ENCODE results near the gene CCDC69.

CCDC69 gene

DNA sequence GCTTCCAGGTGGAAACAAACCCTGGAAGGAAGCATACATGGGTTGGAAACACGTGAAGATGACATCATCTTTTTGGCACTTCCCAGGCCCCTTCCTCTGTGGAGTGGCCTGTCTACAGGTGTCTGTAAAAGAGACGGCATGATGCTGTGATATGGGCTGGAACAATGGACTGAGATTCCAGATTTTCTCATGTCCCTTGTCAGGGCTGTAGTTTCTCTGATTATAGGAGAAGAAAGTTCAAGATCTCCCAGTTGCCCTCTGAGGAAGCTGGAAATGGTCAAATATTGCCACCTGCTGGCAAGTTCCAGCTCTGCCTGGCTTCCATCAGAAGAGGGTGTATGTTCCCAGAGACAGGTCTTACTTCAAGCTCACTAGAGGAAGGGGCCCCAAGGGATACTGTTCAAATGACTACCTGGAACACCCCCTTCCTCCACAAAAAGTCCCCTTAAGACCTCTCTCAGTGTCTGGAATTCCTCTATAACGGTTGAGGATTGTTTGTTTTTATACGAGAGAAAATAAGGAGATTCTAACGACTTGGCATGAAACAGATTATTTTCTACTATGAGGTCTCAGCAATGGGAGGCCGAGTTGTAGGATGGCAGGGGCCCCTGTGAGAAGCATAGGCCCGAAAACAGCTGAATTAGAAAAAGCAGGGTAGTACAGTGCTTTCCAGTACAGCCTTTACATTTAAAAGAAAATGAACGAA, 59.1 kb downstream of the CCDC69 start:
- DNase-seq (ENCODE audit: low read depth in 3 of 3) = peak; percentile 57 to 77 (median 70)

- DNase-seq (ENCODE audit: low read depth in 3 of 3) = no peak
Measured at GRCh38 chr5:151162776-151163175, 61.1 kb downstream of the CCDC69 start.

GRCh38 chr5:151159649-151160373, 64.1 kb downstream of the CCDC69 start:
- DNase-seq (ENCODE audit: low read depth in 3 of 3) = no peak

- DNase-seq (ENCODE audit: low read depth in 3 of 3) = no peak
Measured at GRCh38 chr5:151158287-151158661, 65.6 kb downstream of the CCDC69 start.

- peak; percentile 36 to 71 (median 48) for DNase-seq (ENCODE audit: low read depth in 3 of 3)
Measured at GRCh38 chr5:151157426-151158286, 66.2 kb downstream of the CCDC69 start, which contains the start of gene ANXA6. Gene ANXA6 (minus strand): TSS chr5:151157779. CDS start chr5:151147901, 9,878 bp downstream.

GRCh38 chr5:151156507-151157420, 67.1 kb downstream of the CCDC69 start:
- DNase-seq (ENCODE audit: low read depth in 3 of 3) = no peak

- DNase-seq (ENCODE audit: low read depth in 3 of 3) = no peak
Measured at GRCh38 chr5:151155775-151156506, 68.0 kb downstream of the CCDC69 start.

DNA sequence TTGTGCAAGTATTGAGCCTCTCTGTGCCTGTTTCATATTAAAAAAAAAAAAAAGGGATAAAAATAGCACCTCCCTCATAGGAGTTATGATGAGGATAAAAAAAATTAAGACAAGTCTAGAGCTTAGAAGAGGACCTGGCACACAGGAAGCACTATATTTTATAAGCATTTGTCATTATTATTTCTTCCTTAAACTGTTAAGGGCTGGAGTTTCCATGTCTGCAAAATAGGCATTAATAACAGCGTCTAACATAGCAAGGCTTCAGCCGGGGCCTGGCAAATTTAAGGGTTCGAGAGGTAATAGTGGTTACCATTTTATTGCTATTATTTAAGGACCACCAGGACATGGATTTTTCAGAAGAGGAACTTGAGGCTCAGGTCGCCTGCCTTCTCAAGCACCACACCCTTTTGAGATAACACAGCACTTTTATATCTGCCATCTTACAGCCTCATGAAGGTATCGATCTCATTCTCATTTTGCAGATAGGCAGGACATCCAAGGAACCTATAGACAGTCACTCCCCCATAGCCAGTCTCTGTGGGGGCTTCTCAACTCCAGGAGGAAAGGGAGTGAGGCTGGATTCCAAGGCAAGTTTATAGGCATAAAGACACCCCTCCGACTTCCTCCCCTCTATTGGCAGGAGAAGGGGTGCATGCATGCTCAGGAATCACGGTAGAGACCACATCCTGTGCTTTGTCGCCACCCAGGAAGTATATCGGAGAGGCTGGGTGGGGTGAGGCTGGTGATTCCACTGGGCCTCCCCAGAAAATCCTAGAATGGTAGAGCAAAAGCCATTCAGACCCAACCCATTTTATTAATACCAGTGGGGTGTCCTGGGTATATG, 68.7 kb downstream of the CCDC69 start:
- DNase-seq (ENCODE audit: low read depth in 3 of 3) = peak in 1 of 3 experiments; percentile 52

GRCh38 chr5:151153766-151154272, 70.1 kb downstream of the CCDC69 start:
- DNase-seq (ENCODE audit: low read depth in 3 of 3) = peak in 2 of 3 experiments; percentile 36 to 62

GRCh38 chr5:151153300-151153699, 70.6 kb downstream of the CCDC69 start:
- no peak for DNase-seq (ENCODE audit: low read depth in 3 of 3)

- DNase-seq (ENCODE audit: low read depth in 3 of 3) = peak in 2 of 3 experiments; percentile 53 to 63
Measured at GRCh38 chr5:151151793-151152192, 72.1 kb downstream of the CCDC69 start.

- no peak for DNase-seq (ENCODE audit: low read depth in 3 of 3)
Measured at GRCh38 chr5:151151263-151151660, 72.6 kb downstream of the CCDC69 start.

GRCh38 chr5:151150471-151151262, 73.2 kb downstream of the CCDC69 start:
- peak in 2 of 3 experiments; percentile 50 to 65 for DNase-seq (ENCODE audit: low read depth in 3 of 3)

- DNase-seq (ENCODE audit: low read depth in 3 of 3) = no peak
Measured at GRCh38 chr5:151148583-151148982, 75.3 kb downstream of the CCDC69 start.

- no peak for DNase-seq (ENCODE audit: low read depth in 3 of 3)
Measured at GRCh38 chr5:151147033-151147432, 76.9 kb downstream of the CCDC69 start.

DNA sequence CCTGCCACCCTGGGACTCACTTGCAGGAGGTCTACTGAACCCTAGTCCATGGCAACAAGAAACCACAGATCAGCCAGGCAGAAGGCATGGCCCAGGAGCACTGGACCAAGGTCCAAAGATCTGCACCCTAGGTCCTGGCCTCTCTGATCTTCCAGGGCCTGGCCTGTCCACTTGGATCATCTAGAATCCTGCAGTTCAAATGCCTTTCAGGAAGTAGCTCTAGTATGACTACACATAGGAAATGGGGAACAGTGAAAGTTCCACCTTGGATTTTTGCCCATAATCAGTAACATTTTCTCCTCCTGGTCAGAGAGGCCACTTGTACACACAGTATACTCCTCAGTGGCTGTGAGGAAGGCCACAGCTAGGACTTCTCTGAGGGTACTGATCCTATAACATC, 77.8 kb downstream of the CCDC69 start:
- no peak for DNase-seq (ENCODE audit: low read depth in 3 of 3)

- DNase-seq (ENCODE audit: low read depth in 3 of 3) = no peak
Measured at GRCh38 chr5:151144922-151145321, 79.0 kb downstream of the CCDC69 start.

- no peak for DNase-seq (ENCODE audit: low read depth in 3 of 3)
Measured at GRCh38 chr5:151144275-151144674, 79.6 kb downstream of the CCDC69 start.

Measured in stimulated activated CD4-positive, alpha-beta T cell treated with anti-CD3 and anti-CD28 coated beads, TNF-alpha, amount 100 ng/mL, for 24 hours (primary cell).